GM18858 (cell line): ENCODE data around the gene ACACB.

Source experiments
- ATAC-seq: cut with Tn5 transposase; IDR thresholded peaks from one replicate; pipeline ENCODE4 v1.9.1; 2021; ENCODE audit not compliant: unreplicated experiment

Gene ACACB

GRCh38 chr12:109293106-109293505 lies 176.7 kb downstream of the ACACB start:
- no peak for ATAC-seq

- no peak for ATAC-seq
Observed at GRCh38 chr12:109294286-109294796, 178.0 kb downstream of the ACACB start.

GRCh38 chr12:109295764-109296425 lies 179.5 kb downstream of the ACACB start:
- no peak for ATAC-seq

- ATAC-seq, result no peak
Observed at GRCh38 chr12:109296431-109296830, 180.0 kb downstream of the ACACB start.

- no peak for ATAC-seq
Observed at GRCh38 chr12:109299849-109300248, 183.5 kb downstream of the ACACB start.

- ATAC-seq, result no peak
Observed at GRCh38 chr12:109301643-109302168, 185.3 kb downstream of the ACACB start.

- no peak for ATAC-seq
Observed at GRCh38 chr12:109302358-109302757, 186.0 kb downstream of the ACACB start.

GRCh38 chr12:109302770-109303169 lies 186.4 kb downstream of the ACACB start:
- ATAC-seq, result no peak

GRCh38 chr12:109304485-109304884 lies 188.1 kb downstream of the ACACB start:
- ATAC-seq, result no peak

GRCh38 chr12:109305547-109305946 lies 189.2 kb downstream of the ACACB start:
- no peak for ATAC-seq

- no peak for ATAC-seq
Observed at GRCh38 chr12:109307051-109307450, 190.7 kb downstream of the ACACB start.

- no peak for ATAC-seq
Observed at GRCh38 chr12:109308534-109309380, 192.4 kb downstream of the ACACB start, which contains the start of gene FOXN4. Gene FOXN4 (minus strand): TSS chr12:109309284. CDS start chr12:109308321, 963 bp downstream.

- ATAC-seq, result no peak
Observed at GRCh38 chr12:109309381-109310246, 193.2 kb downstream of the ACACB start.

GRCh38 chr12:109310247-109311125 lies 194.1 kb downstream of the ACACB start:
- ATAC-seq, result no peak
